Measurements from ENCODE around the gene ODAD4. TPM values are rescaled to one million over a fixed set of nuclear protein-coding genes. Genes with fewer than 3 reads are reported as not detected.

ODAD4 gene
- total RNA-seq, 2 experiments from 2014 or later = 0.89 to 0.97 TPM

DNA sequence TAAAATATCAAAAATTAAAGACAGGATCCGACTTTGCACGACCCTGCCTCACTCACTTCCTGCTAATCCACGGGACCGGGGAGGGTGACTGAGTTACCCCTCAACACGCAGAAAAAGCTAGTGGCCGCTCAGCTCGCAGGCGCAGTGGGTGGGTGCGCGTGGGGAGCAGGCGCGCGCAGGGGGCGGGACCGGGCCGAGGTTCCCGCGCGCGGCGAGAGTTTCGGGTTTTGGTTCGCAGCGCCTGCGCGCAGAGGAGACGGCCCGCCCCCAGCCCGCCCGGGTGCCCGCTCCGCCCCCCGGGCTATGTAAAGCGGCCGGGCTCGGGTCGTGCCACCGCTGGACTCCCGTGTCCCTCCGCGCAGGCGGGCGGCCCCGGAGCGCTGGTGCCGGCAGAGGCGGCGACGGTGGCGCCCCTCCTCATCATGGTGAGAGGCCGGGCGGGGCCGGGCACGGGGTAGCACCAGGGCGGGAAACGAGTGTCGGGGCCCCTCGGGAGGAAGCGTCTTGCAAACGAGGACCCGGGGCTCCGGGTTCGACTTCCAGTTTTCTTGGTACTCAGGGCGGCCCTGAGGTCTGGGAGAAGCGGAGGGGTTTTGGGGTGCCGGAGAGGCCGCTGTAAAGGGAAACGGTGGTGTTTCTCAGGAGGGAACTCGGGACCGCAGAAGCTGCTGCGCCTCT, 36.2 kb downstream of the ODAD4 start, which contains the start of gene CNP:
TSS of gene CNP (plus strand) at position 333 of the 678 bp plus-strand sequence. CDS start at position 423, 90 bp downstream.
- Mint-ChIP-seq H3K4me1 (ENCODE audit: low read depth) (peaks cover 47% of the 10 kb centered on the region), H3K9me3 (ENCODE audit: insufficient read depth) (no peaks in the 10 kb centered on the region)
- CTCF ChIA-PET = interaction anchor here (0.9 to 5.4 kb wide), 11 partner anchors 36 to 215 kb away, joined by 3 to 25 read pairs (median 5); partner anchors contain the start of genes ACLY, DNAJC7, KAT2A and KCNH4

DNA sequence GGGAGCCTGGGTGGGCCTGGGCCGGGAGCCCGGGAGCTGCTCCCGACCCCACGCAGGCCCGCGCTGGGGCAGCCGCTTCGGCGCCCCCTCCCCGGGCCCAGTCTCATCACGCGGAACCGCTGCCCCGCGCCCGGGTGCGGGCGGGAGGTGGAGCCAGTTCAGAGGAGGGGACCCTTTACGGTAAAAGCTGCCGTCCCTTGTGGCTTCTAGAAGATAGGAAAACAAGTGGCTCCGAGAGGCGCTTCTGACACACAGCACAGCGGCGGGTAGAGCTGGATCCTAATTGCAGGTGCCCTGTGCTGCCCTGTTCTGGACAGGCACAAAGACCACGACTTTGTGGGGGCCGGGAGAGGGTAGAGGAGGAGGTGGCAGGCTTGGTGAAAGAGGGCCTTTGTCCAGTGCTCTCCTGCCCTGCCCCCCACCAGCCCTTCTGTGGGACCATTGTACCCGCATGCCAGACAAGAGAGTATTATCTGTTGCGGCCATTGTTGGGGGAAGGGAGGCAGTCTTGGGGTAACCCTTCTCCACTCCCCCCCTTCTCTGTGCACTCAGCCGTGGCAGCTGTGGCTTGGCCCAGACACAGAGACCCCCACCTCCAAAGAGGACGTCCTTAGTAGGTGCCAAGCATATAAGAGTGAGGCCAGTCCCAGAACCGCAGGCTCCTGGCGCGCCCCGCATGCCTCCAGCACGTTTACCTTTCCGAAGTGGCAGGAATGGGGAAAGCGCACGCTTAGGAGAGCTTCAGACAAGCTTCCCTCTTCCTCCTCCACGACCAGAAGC, 36.9 kb downstream of the ODAD4 start:
- POLR2A ChIA-PET = interaction anchor here (0.8 to 5.5 kb wide), 12 partner anchors 13 to 439 kb away, joined by 3 to 60 read pairs (median 8); partner anchors contain the start of genes ACLY, DHX58, DNAJC7 and KAT2A
- Mint-ChIP-seq H3K4me1 (ENCODE audit: low read depth) (peaks cover 47% of the 10 kb centered on the region), H3K27ac (peak overlapping the region; percentile 82), H3K27me3 (ENCODE audit: low read depth) (no peaks in the 10 kb centered on the region), H3K4me3 (peak overlapping the region; percentile 83), H3K36me3 (ENCODE audit: low read depth) (peaks cover 33% of the 10 kb centered on the region), H3K9me3 (ENCODE audit: insufficient read depth) (no peaks in the 10 kb centered on the region)
- DNase-seq = peak; percentile 59
- CTCF ChIA-PET = interaction anchor here (0.8 to 5.4 kb wide), 6 partner anchors 9 to 156 kb away, joined by 3 to 25 read pairs (median 10); partner anchors contain the start of genes DNAJC7, NKIRAS2, ODAD4 and P3H4
- no peak for ATAC-seq

More for the DNA sequence above, 36.2 kb downstream of the ODAD4 start, which contains the start of gene CNP:
- H3K36me3 Mint-ChIP-seq (ENCODE audit: low read depth) = peaks cover 28% of the 10 kb centered on the region
- POLR2A ChIA-PET = interaction anchor here (0.5 to 5.5 kb wide), 18 partner anchors 13 to 439 kb away, joined by 3 to 60 read pairs (median 6); partner anchors contain the start of genes ACLY, DHX58, DNAJC7 and KAT2A
- DNase-seq = peak; percentile 93
- ATAC-seq = peak; percentile 83
- no peaks in the 10 kb centered on the region for H3K27me3 Mint-ChIP-seq (ENCODE audit: low read depth)
- peak within 1 kb of the TSS; percentile 83 for H3K27ac Mint-ChIP-seq
- H3K4me3 Mint-ChIP-seq = peak within 1 kb of the TSS; percentile 83

DNA sequence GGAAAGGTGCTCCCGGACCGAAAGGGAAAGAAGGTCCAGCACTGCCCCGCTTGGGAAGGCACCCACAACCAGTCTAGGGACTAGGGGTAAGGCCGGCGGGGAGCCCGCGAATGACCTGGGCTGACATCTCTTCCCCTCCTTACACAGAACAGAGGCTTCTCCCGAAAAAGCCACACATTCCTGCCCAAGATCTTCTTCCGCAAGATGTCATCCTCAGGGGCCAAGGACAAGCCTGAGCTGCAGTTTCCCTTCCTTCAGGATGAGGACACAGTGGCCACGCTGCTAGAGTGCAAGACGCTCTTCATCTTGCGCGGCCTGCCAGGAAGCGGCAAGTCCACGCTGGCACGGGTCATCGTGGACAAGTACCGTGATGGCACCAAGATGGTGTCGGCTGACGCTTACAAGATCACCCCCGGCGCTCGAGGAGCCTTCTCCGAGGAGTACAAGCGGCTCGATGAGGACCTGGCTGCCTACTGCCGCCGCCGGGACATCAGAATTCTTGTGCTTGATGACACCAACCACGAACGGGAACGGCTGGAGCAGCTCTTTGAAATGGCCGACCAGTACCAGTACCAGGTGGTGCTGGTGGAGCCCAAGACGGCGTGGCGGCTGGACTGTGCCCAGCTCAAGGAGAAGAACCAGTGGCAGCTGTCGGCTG, 37.6 kb downstream of the ODAD4 start:
- H3K27ac Mint-ChIP-seq = peak overlapping the region; percentile 82
- no peaks in the 10 kb centered on the region for H3K9me3 Mint-ChIP-seq (ENCODE audit: insufficient read depth)
- no peak for ATAC-seq
- H3K4me1 Mint-ChIP-seq (ENCODE audit: low read depth) = peaks cover 42% of the 10 kb centered on the region
- no peaks in the 10 kb centered on the region for H3K27me3 Mint-ChIP-seq (ENCODE audit: low read depth)
- CTCF ChIA-PET = interaction anchor here (0.8 to 3.1 kb wide), 3 partner anchors 8 to 157 kb away, joined by 3 to 16 read pairs (median 3); partner anchors contain the start of genes DNAJC7 and P3H4
- peak overlapping the region; percentile 83 for H3K4me3 Mint-ChIP-seq
- no peak for DNase-seq
- POLR2A ChIA-PET = interaction anchor here (0.6 to 5.5 kb wide), 8 partner anchors 12 to 152 kb away, joined by 3 to 60 read pairs (median 8); partner anchors contain the start of genes DHX58, DNAJC7 and KAT2A
- peaks cover 38% of the 10 kb centered on the region for H3K36me3 Mint-ChIP-seq (ENCODE audit: low read depth)

DNA sequence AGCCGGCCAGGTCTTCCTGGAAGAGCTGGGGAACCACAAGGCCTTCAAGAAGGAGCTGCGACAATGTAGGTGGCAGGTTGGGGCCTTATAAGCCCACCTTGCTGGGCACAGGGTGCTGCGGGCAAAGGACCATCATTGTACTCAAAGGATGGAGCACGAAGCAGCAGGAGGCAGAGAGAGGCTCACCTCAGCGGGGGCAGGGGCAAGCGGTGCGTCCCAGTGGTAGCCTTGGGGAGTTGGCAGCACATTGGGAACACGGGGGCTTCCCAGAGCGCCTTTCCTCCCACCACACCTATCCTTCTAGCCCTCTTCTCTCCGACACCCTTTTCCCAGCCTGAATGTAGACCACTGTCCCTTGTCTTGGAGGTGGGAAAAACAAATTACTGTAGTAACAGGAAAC, 38.3 kb downstream of the ODAD4 start:
- H3K36me3 Mint-ChIP-seq (ENCODE audit: low read depth) = peaks cover 44% of the 10 kb centered on the region
- ATAC-seq (no peak), DNase-seq (no peak)
- CTCF ChIA-PET = no interaction called here
- peaks cover 42% of the 10 kb centered on the region for H3K4me1 Mint-ChIP-seq (ENCODE audit: low read depth)
- H3K27me3 Mint-ChIP-seq (ENCODE audit: low read depth) = no peaks in the 10 kb centered on the region
- no peaks in the 10 kb centered on the region for H3K9me3 Mint-ChIP-seq (ENCODE audit: insufficient read depth)
- no peak overlapping the region for H3K4me3 Mint-ChIP-seq
- POLR2A ChIA-PET = interaction anchor here (3.2 to 5.5 kb wide), 3 partner anchors 20 to 145 kb away, joined by 8 to 60 read pairs (median 41); partner anchors contain the start of genes DHX58 and DNAJC7
- H3K27ac Mint-ChIP-seq = peak overlapping the region; percentile 5

DNA sequence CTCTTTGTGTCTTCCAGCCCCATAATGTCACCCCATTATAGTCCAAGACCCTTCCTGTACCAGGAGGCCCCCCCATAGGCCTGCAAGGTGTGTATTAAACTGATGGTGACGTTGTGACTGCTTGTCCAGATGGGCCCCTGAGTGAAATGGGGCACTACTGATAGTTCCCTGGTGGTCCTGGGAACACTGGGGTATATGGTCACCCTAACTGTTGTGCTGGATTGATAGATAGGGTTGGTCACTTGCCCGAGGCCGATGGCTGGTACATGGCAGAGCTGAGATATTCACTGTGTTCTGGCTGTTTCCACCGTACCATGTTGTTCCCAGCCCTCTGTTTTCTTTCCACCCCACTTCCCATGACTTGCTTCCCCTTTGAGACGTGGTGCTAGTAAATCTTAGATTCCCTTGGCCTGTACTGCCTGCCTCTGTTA, 40.5 kb downstream of the ODAD4 start:
- H3K9me3 Mint-ChIP-seq (ENCODE audit: insufficient read depth) = no peaks in the 10 kb centered on the region

DNA sequence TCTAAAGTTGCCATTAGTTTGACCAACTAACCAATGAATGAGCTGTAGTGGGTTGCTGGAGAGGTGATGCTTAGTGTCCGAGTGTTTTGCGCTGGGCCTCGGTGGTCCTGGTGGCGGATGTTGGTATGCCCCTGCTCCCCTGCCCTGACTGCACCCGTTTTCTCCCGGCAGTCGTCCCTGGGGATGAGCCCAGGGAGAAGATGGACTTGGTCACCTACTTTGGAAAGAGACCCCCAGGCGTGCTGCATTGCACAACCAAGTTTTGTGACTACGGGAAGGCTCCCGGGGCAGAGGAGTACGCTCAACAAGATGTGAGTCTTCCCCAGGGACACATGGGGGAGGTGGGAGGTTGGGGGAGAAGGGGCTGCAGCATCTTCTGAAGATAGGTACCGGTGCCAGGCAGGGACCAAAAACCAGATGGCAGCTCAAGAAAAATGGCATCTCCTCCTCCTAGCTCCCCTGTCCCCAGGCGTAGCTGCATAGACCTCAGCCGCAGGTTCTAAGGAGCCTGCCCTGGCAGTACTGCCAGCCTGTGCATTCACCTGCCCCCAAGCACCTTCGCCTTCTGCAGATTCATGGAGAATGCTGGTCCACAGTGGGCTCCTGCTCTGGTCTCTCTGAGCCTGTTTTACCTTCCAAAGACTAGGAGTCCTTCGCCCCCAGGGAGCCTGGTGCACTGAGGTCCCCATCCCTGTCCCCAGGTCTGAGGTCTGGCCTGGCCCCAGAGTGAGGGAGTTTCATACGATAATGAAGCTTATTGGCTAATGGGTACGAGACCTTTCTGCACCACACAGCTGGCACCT, 41.5 kb downstream of the ODAD4 start:
- ChIA-PET POLR2A (interaction anchor here (0.6 to 2.2 kb wide), 2 partner anchors 10 to 99 kb away, joined by 3 to 6 read pairs; no protein-coding TSS in a partner anchor), CTCF (interaction anchor here (1.9 kb wide), 1 partner anchor 9 kb away, joined by 6 read pairs; no protein-coding TSS in a partner anchor)
- Mint-ChIP-seq H3K27me3 (ENCODE audit: low read depth) (no peaks in the 10 kb centered on the region), H3K4me3 (no peak overlapping the region), H3K9me3 (ENCODE audit: insufficient read depth) (no peaks in the 10 kb centered on the region), H3K36me3 (ENCODE audit: low read depth) (peaks cover 65% of the 10 kb centered on the region), H3K27ac (no peak overlapping the region), H3K4me1 (ENCODE audit: low read depth) (peaks cover 28% of the 10 kb centered on the region)
- DNase-seq (no peak), ATAC-seq (no peak)

More for the DNA sequence above, 40.5 kb downstream of the ODAD4 start:
- Mint-ChIP-seq H3K4me1 (ENCODE audit: low read depth) (peaks cover 31% of the 10 kb centered on the region), H3K36me3 (ENCODE audit: low read depth) (peaks cover 56% of the 10 kb centered on the region), H3K4me3 (no peak overlapping the region), H3K27ac (no peak overlapping the region), H3K27me3 (ENCODE audit: low read depth) (no peaks in the 10 kb centered on the region)
- ChIA-PET CTCF (no interaction called here), POLR2A (no interaction called here)
- DNase-seq = no peak
- no peak for ATAC-seq

DNA sequence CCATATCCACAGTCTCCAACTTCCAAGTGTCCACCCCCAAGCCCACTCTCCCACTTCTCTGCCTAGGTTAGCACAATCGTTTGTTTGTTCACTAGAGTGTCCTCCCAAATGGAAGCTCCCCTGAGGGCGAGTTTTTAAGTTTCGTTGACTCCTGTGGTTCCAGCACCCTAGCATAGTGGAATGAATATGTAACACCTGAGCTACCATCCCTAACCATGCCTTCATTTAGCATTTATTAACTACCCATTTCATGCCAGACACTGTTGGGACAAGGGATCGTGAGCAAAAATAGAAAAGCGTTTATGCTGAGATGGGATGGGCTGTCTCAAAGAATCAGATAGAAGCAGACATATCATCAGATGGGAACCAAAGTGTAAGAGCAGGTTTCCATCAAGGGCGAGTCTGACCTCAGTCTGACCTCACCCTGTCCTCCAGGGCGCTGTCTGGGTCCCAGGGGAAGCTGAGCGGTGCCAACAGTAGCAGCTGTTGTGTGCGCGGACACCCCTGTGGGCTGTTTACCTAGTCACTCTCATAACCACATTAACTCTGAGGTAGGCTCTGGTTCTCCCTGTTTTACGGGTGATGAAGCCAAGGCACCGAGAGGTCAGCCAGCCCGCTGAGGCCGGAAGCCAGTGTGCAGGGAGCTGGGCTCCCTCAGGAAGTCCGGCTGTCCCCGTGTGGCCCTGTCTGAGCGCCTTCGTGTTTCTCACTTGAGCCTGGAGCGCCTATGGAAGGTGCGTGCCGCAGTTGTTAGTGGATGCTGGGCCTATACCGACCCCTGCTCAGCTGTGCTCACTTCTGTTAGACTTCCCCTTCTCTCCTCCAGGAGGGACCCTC, 42.4 kb downstream of the ODAD4 start:
- ATAC-seq (no peak), DNase-seq (no peak)
- peaks cover 22% of the 10 kb centered on the region for H3K4me1 Mint-ChIP-seq (ENCODE audit: low read depth)
- peaks cover 71% of the 10 kb centered on the region for H3K36me3 Mint-ChIP-seq (ENCODE audit: low read depth)
- CTCF ChIA-PET = interaction anchor here (1.9 kb wide), 1 partner anchor 9 kb away, joined by 6 read pairs; no protein-coding TSS in a partner anchor
- H3K9me3 Mint-ChIP-seq (ENCODE audit: insufficient read depth) = no peaks in the 10 kb centered on the region
- no peak overlapping the region for H3K4me3 Mint-ChIP-seq
- no peaks in the 10 kb centered on the region for H3K27me3 Mint-ChIP-seq (ENCODE audit: low read depth)
- POLR2A ChIA-PET = interaction anchor here (0.6 to 2.2 kb wide), 4 partner anchors 9 to 98 kb away, joined by 3 to 6 read pairs (median 3); partner anchors contain the start of gene ODAD4
- H3K27ac Mint-ChIP-seq = no peak overlapping the region

DNA sequence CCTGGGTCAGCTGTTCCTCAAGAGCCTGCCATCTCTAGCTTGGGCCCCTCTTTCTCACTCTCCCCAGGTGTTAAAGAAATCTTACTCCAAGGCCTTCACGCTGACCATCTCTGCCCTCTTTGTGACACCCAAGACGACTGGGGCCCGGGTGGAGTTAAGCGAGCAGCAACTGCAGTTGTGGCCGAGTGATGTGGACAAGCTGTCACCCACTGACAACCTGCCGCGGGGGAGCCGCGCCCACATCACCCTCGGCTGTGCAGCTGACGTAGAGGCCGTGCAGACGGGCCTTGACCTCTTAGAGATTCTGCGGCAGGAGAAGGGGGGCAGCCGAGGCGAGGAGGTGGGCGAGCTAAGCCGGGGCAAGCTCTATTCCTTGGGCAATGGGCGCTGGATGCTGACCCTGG, 43.0 kb downstream of the ODAD4 start:
- H3K27ac Mint-ChIP-seq = peak overlapping the region; percentile 7
- peaks cover 16% of the 10 kb centered on the region for H3K4me1 Mint-ChIP-seq (ENCODE audit: low read depth)
- DNase-seq (no peak), ATAC-seq (no peak)
- H3K9me3 Mint-ChIP-seq (ENCODE audit: insufficient read depth) = no peaks in the 10 kb centered on the region
- no peaks in the 10 kb centered on the region for H3K27me3 Mint-ChIP-seq (ENCODE audit: low read depth)
- ChIA-PET POLR2A (interaction anchor here (0.7 to 2.2 kb wide), 4 partner anchors 8 to 140 kb away, joined by 3 to 6 read pairs (median 3); partner anchors contain the start of genes DHX58 and ODAD4), CTCF (interaction anchor here (1.9 kb wide), 1 partner anchor 10 kb away, joined by 6 read pairs; no protein-coding TSS in a partner anchor)
- H3K36me3 Mint-ChIP-seq (ENCODE audit: low read depth) = peaks cover 71% of the 10 kb centered on the region
- no peak overlapping the region for H3K4me3 Mint-ChIP-seq

DNA sequence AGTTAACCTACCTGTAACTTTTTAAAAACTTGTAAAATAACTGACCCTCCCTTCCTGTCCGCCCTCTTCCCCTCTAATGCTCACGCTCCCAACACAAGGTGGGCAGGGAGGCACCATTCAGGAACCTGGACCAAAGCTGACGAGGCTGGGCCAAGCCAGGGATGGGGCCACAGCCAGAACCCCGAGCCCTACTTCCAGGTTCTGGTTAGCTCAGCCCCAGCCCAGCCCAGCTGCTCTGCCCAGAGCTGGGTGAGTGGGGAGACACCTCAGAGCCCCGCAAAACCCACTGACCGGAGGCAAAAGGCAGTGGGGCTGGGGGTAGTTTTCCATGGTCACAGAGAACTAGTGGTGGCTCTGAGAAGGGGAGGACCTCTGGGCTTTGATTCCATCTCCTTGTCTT, 43.6 kb downstream of the ODAD4 start:
- Mint-ChIP-seq H3K4me1 (ENCODE audit: low read depth) (peaks cover 11% of the 10 kb centered on the region), H3K27ac (no peak overlapping the region), H3K36me3 (ENCODE audit: low read depth) (peaks cover 70% of the 10 kb centered on the region), H3K4me3 (no peak overlapping the region), H3K27me3 (ENCODE audit: low read depth) (no peaks in the 10 kb centered on the region), H3K9me3 (ENCODE audit: insufficient read depth) (no peaks in the 10 kb centered on the region)
- ChIA-PET CTCF (interaction anchor here (1.0 kb wide), 1 partner anchor 10 kb away, joined by 3 read pairs; no protein-coding TSS in a partner anchor), POLR2A (interaction anchor here (1.0 to 1.2 kb wide), 2 partner anchors 12 to 139 kb away, joined by 3 to 4 read pairs; partner anchors contain the start of gene DHX58)
- ATAC-seq = no peak
- DNase-seq = no peak
